Measurements from ENCODE around the gene ENTREP1. TPM values are rescaled to one million over a fixed set of nuclear protein-coding genes. Genes with fewer than 3 reads are reported as not detected.
"Not testable (repeated sequence)": the region's sequence is repeated elsewhere in the genome, so short reads cannot be mapped to it uniquely, and the experiment has no call there.

Gene ENTREP1
- total RNA-seq, 2 donors from 2014 or later: 13.7 to 25.8 TPM

- Histone ChIP-seq H3K9ac (ENCODE audit: extremely low read depth, low read length, poor library complexity, severe bottlenecking) (no peak overlapping the region), H3K4me3 (ENCODE audit: low read length) (no peak overlapping the region), H3K27ac (ENCODE audit: low read depth, low read length) (no peak overlapping the region), H3K27me3 (ENCODE audit: control insufficient read depth, insufficient read depth, low read length, poor library complexity, severe bottlenecking) (no peaks in the 10 kb centered on the region), H3K4me1 (ENCODE audit: control insufficient read depth, insufficient read depth, low read length) (no peaks in the 10 kb centered on the region), H3K9me3 (ENCODE audit: control insufficient read depth, low read length) (peaks cover 10% of the 10 kb centered on the region), H3K36me3 (ENCODE audit: control insufficient read depth, insufficient read depth, low read length) (no peaks in the 10 kb centered on the region)
- Mint-ChIP-seq H3K4me3 (no peak overlapping the region), H3K27ac (no peak overlapping the region), H3K4me1 (no peaks in the 10 kb centered on the region), H3K9me3 (peaks cover 2% of the 10 kb centered on the region), H3K27me3 (ENCODE audit: insufficient read depth) (no peaks in the 10 kb centered on the region), H3K36me3 (ENCODE audit: low read depth) (no peaks in the 10 kb centered on the region)
- TF ChIP-seq CTCF (conservative IDR thresholded peaks at IDR 0.05): no peak
- WGBS, 2 experiments (ENCODE audit: insufficient coverage in 1 of 2, insufficient read length in 1 of 2): 14 to 44% methylated on average over 1 of the region's 1 CpG
- no peak for DNase-seq
These were observed 108.4 kb downstream of the ENTREP1 start for GRCh38 chr9:69433392-69433791.

- DNase-seq: no peak
- no peaks in the 10 kb centered on the region for H3K36me3 Mint-ChIP-seq (ENCODE audit: low read depth)
- no peak for TF ChIP-seq CTCF (conservative IDR thresholded peaks at IDR 0.05)
- no peak overlapping the region for H3K27ac Mint-ChIP-seq
- WGBS, 2 experiments (ENCODE audit: insufficient coverage in 1 of 2, insufficient read length in 1 of 2): 94 to 98% methylated on average over 5 to 6 of the region's 6 CpGs
- Histone ChIP-seq H3K4me3 (ENCODE audit: low read length) (no peak overlapping the region), H3K27me3 (ENCODE audit: control insufficient read depth, insufficient read depth, low read length, poor library complexity, severe bottlenecking) (no peaks in the 10 kb centered on the region), H3K9ac (ENCODE audit: extremely low read depth, low read length, poor library complexity, severe bottlenecking) (no peak overlapping the region), H3K36me3 (ENCODE audit: control insufficient read depth, insufficient read depth, low read length) (no peaks in the 10 kb centered on the region), H3K4me1 (ENCODE audit: control insufficient read depth, insufficient read depth, low read length) (no peaks in the 10 kb centered on the region), H3K9me3 (ENCODE audit: control insufficient read depth, low read length) (peaks cover 10% of the 10 kb centered on the region), H3K27ac (ENCODE audit: low read depth, low read length) (no peak overlapping the region)
- H3K4me3 Mint-ChIP-seq: no peak overlapping the region
- H3K4me1 Mint-ChIP-seq: no peaks in the 10 kb centered on the region
- no peaks in the 10 kb centered on the region for H3K27me3 Mint-ChIP-seq (ENCODE audit: insufficient read depth)
- peaks cover 2% of the 10 kb centered on the region for H3K9me3 Mint-ChIP-seq
These were observed 109.0 kb downstream of the ENTREP1 start for GRCh38 chr9:69433968-69434367.

GRCh38 chr9:69439654-69440053, 114.6 kb downstream of the ENTREP1 start:
- H3K4me1 Mint-ChIP-seq; H3K4me3 Mint-ChIP-seq; H3K36me3 ChIP-seq (ENCODE audit: control insufficient read depth, insufficient read depth, low read length); H3K4me1 ChIP-seq (ENCODE audit: control insufficient read depth, insufficient read depth, low read length); H3K36me3 Mint-ChIP-seq (ENCODE audit: low read depth); H3K9ac ChIP-seq (ENCODE audit: extremely low read depth, low read length, poor library complexity, severe bottlenecking); H3K27me3 ChIP-seq (ENCODE audit: control insufficient read depth, insufficient read depth, low read length, poor library complexity, severe bottlenecking); H3K4me3 ChIP-seq (ENCODE audit: low read length); H3K9me3 ChIP-seq (ENCODE audit: control insufficient read depth, low read length); H3K27ac ChIP-seq (ENCODE audit: low read depth, low read length); H3K27me3 Mint-ChIP-seq (ENCODE audit: insufficient read depth); DNase-seq; H3K27ac Mint-ChIP-seq: not testable (repeated sequence)
- H3K9me3 Mint-ChIP-seq: peaks cover 21% of the 10 kb centered on the region
- WGBS, 2 experiments (ENCODE audit: insufficient coverage in 1 of 2, insufficient read length in 1 of 2): 92 to 100% methylated on average over 1 to 4 of the region's 4 CpGs

GRCh38 chr9:69440254-69440955, 115.4 kb downstream of the ENTREP1 start:
- H3K36me3 ChIP-seq (ENCODE audit: control insufficient read depth, insufficient read depth, low read length); H3K27ac Mint-ChIP-seq; H3K27me3 ChIP-seq (ENCODE audit: control insufficient read depth, insufficient read depth, low read length, poor library complexity, severe bottlenecking); H3K27me3 Mint-ChIP-seq (ENCODE audit: insufficient read depth); H3K4me3 Mint-ChIP-seq; H3K36me3 Mint-ChIP-seq (ENCODE audit: low read depth); H3K4me1 Mint-ChIP-seq; H3K27ac ChIP-seq (ENCODE audit: low read depth, low read length); DNase-seq; H3K9ac ChIP-seq (ENCODE audit: extremely low read depth, low read length, poor library complexity, severe bottlenecking); H3K9me3 ChIP-seq (ENCODE audit: control insufficient read depth, low read length); H3K4me1 ChIP-seq (ENCODE audit: control insufficient read depth, insufficient read depth, low read length); H3K4me3 ChIP-seq (ENCODE audit: low read length): not testable (repeated sequence)
- WGBS, 2 experiments (ENCODE audit: insufficient coverage in 1 of 2, insufficient read length in 1 of 2): 90 to 99% methylated on average over 7 to 15 of the region's 15 CpGs
- H3K9me3 Mint-ChIP-seq: peaks cover 21% of the 10 kb centered on the region

Other genes with a start within 250 kb of the ENTREP1 start
- 10 to 100 TPM; 45.1 to 53.0 TPM for gene TJP2, start 150.9 kb upstream of the ENTREP1 start, total RNA-seq

All from endodermal cell (in vitro differentiated cells).